K562 (cell line): ENCODE data around the gene KDM4F. TPM values are rescaled to one million over a fixed set of nuclear protein-coding genes. Genes with fewer than 3 reads are reported as not detected.

Experiments used
- ELK3 ChIP-seq: fragments of 450-650 bp; formaldehyde crosslinking; IDR thresholded peaks from 2 replicates; pipeline ENCODE4 v1.4.0; 2020; ENCODE audit warnings: mild to moderate bottlenecking
- GTF3C2 ChIP-seq: IDR thresholded peaks from 3 replicates; pipeline ENCODE4 v1.6.1; 2011; ENCODE audit warnings: borderline replicate concordance, mild to moderate bottlenecking, moderate library complexity; ENCODE audit not compliant: insufficient read length; ENCODE audit errors: extremely low read depth
- MCM2 ChIP-seq: fragments of 450-650 bp; IDR thresholded peaks from 2 replicates; pipeline ENCODE4 v1.6.1; 2017; ENCODE audit warnings: low read depth, mild to moderate bottlenecking
- TSHZ1 ChIP-seq: fragments of 250-450 bp; sonication (Bioruptor Pico); IDR thresholded peaks from 2 replicates; pipeline ENCODE4 v1.4.0; 2020; ENCODE audit warnings: mild to moderate bottlenecking, moderate library complexity
- ZNF699 ChIP-seq: fragments of 250-450 bp; sonication (Bioruptor Pico); IDR thresholded peaks from 2 replicates; pipeline ENCODE4 v1.8.0; 2021; ENCODE audit warnings: mild to moderate bottlenecking, moderate library complexity; ENCODE audit not compliant: insufficient replicate concordance
- ZNF830 ChIP-seq: fragments of 250-450 bp; sonication (Bioruptor Pico); IDR thresholded peaks from 2 replicates; pipeline ENCODE4 v1.5.0; 2021; ENCODE audit warnings: mild to moderate bottlenecking
- polyA plus RNA-seq, 8 experiments: library from polyadenylated mRNA; depleted of rRNA in 4 of 8; stranded (reverse) in 5 of 8; unstranded in 3 of 8; fragments of >200 nt; fragmentation: Nextera tagmentation in 2 of 8; fragmentation: Illumina TruSeq in 1 of 8; extraction: Ambion mirVana in 2 of 8; extraction: Trizol in 1 of 8; gene quantifications; 2 replicates each; pipeline versions ENCODE4 v1.2.1 to v1.2.3, GENCODE V29; 2011 to 2014; ENCODE audit warnings: inconsistent platforms in 1 of 8, missing spikeins in 1 of 8
- total RNA-seq, 7 experiments: library from RNA; depleted of rRNA in 6 of 7; stranded (reverse); fragments of >200 nt in 6 of 7; fragmentation: Illumina TruSeq in 2 of 7; extraction: Trizol in 2 of 7; gene quantifications; 2 replicates each; pipeline versions ENCODE4 v1.2.1 to v1.2.3, GENCODE V29; 2011 to 2021; ENCODE audit warnings: low replicate concordance in 1 of 7

KDM4F gene
- total and polyA plus RNA-seq, 9 of the 15 experiments (the other 6 are each of a cell fraction or from before 2014, with no cell fraction given): not detected

- TF ChIP-seq ELK3: no peak
- no peak for TF ChIP-seq TSHZ1
- no peak for TF ChIP-seq ZNF699 (CRISPR knock-in tag)
- no peak for TF ChIP-seq ZNF830 (CRISPR knock-in tag)
- TF ChIP-seq MCM2: no peak
- no peak for TF ChIP-seq GTF3C2
- TF ChIP-seq, all 486 proteins: peak for 0
Observed at GRCh38 chr11:95055283-95055897, 6.2 kb downstream of the KDM4F start (continued).
